GM19395 (cell line): ENCODE data around the gene PCDHA7.
"Not testable (repeated sequence)": the region's sequence is repeated elsewhere in the genome, so short reads cannot be mapped to it uniquely, and the experiment has no call there.

Source experiments
- ATAC-seq: cut with Tn5 transposase; IDR thresholded peaks from one replicate; pipeline ENCODE4 v1.9.1; 2021; ENCODE audit warnings: mild to moderate bottlenecking, moderate library complexity; ENCODE audit not compliant: unreplicated experiment

The PCDHA7 gene

DNA sequence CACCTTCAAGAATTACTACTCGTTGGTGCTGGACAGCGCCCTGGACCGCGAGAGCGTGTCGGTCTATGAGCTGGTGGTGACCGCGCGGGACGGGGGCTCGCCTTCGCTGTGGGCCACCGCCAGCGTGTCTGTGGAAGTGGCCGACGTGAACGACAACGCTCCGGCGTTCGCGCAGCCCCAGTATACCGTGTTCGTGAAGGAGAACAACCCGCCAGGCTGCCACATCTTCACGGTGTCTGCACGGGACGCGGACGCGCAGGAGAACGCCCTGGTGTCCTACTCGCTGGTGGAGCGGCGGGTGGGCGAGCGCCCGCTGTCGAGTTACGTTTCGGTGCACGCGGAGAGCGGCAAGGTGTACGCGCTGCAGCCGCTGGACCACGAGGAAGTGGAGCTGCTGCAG, 11.1 kb upstream of the PCDHA7 start:
- not testable (repeated sequence) for ATAC-seq

DNA sequence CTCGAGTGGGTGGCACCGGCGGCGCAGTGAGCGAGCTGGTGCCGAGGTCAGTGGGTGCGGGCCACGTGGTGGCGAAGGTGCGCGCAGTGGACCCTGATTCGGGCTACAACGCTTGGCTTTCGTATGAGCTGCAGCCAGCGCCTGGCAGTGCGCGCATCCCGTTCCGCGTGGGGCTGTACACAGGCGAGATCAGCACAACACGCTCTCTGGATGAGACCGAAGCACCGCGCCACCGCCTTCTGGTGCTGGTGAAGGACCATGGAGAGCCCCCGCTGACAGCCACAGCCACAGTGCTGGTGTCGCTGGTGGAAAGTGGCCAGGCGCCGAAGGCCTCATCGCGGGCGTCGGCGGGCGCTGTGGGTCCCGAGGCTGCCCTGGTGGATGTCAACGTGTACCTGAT, 10.6 kb upstream of the PCDHA7 start:
- no peak for ATAC-seq

DNA sequence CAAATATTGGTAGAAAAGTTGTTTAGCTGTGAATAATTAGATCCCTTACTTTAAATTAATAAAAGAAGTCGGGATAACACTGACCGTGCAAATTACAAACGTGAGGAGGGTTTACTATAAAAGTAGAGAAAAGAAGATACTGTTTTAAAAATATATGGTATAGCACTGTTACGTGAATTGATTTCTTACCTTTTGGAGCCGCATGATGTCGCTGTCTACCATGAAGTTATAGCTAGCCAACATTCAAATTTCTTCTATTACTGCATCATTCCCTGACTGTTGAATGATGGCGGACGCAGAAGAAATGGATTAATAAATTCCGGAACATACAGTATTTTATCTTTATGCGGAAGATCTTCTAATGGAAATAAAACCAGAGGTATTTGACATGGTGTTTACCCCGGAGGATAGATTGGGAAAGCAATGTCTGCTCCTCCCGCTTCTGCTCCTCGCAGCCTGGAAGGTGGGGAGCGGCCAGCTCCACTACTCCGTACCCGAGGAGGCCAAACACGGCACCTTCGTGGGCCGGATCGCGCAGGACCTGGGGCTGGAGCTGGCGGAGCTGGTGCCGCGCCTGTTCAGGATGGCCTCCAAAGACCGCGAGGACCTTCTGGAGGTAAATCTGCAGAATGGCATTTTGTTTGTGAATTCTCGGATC, 6.2 kb upstream of the PCDHA7 start, which contains the start of gene PCDHA6:
PCDHA6 (plus strand) TSS at position 257 of the 658 bp plus-strand sequence; CDS start at position 389, 132 bp downstream.
- no peak for ATAC-seq

DNA sequence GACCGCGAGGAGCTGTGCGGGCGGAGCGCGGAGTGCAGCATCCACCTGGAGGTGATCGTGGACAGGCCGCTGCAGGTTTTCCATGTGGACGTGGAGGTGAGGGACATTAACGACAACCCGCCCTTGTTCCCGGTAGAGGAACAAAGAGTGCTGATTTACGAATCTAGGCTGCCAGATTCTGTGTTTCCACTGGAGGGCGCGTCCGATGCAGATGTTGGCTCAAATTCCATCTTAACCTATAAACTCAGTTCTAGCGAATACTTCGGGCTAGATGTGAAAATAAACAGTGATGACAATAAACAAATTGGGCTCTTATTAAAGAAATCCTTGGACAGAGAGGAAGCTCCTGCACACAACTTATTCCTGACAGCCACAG, 5.7 kb upstream of the PCDHA7 start:
- ATAC-seq, result no peak

- ATAC-seq, result not testable (repeated sequence)
Observed at GRCh38 chr5:140829511-140830501, 4.3 kb upstream of the PCDHA7 start.

DNA sequence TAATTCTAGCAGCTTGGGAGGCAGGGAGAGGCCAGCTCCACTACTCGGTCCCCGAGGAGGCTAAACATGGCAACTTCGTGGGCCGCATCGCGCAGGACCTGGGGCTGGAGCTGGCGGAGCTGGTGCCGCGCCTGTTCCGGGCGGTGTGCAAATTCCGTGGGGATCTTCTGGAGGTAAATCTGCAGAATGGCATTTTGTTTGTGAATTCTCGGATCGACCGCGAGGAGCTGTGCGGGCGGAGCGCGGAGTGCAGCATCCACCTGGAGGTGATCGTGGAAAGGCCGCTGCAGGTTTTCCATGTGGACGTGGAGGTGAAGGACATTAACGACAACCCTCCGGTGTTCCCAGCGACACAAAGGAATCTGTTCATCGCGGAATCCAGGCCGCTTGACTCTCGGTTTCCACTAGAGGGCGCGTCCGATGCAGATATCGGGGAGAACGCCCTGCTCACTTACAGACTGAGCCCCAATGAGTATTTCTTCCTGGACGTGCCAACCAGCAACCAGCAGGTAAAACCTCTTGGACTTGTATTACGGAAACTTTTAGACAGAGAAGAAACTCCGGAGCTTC, 455 bp downstream of the PCDHA7 start:
- ATAC-seq, result not testable (repeated sequence)

DNA sequence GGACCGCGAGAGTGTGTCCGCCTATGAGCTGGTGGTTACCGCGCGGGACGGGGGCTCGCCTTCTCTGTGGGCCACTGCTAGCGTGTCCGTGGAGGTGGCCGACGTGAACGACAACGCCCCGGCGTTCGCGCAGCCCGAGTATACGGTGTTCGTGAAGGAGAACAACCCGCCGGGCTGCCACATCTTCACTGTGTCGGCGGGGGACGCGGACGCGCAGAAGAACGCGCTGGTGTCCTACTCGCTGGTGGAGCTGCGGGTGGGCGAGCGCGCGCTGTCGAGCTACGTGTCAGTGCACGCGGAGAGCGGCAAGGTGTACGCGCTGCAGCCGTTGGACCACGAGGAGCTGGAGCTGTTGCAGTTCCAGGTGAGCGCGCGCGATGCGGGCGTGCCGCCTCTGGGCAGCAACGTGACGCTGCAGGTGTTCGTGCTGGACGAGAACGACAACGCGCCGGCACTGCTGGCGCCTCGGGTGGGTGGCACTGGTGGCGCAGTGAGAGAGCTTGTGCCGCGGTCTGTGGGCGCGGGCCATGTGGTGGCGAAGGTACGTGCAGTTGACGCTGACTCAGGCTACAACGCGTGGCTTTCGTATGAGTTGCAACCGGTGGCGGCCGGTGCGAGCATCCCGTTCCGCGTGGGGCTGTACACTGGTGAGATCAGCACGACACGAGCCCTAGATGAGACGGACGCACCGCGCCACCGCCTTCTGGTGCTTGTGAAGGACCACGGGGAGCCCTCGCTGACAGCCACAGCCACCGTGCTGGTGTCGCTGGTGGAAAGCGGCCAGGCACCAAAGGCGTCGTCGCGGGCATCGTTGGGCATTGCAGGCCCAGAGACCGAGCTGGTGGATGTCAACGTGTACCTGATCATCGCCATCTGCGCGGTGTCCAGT, 1.8 kb downstream of the PCDHA7 start:
- ATAC-seq, result no peak

GRCh38 chr5:140840978-140841962, 7.2 kb downstream of the PCDHA7 start, which contains the start of gene PCDHA8:
Gene PCDHA8, plus strand, starts transcription at chr5:140841187. Its CDS starts 135 bp downstream, at chr5:140841322.
- no peak for ATAC-seq

DNA sequence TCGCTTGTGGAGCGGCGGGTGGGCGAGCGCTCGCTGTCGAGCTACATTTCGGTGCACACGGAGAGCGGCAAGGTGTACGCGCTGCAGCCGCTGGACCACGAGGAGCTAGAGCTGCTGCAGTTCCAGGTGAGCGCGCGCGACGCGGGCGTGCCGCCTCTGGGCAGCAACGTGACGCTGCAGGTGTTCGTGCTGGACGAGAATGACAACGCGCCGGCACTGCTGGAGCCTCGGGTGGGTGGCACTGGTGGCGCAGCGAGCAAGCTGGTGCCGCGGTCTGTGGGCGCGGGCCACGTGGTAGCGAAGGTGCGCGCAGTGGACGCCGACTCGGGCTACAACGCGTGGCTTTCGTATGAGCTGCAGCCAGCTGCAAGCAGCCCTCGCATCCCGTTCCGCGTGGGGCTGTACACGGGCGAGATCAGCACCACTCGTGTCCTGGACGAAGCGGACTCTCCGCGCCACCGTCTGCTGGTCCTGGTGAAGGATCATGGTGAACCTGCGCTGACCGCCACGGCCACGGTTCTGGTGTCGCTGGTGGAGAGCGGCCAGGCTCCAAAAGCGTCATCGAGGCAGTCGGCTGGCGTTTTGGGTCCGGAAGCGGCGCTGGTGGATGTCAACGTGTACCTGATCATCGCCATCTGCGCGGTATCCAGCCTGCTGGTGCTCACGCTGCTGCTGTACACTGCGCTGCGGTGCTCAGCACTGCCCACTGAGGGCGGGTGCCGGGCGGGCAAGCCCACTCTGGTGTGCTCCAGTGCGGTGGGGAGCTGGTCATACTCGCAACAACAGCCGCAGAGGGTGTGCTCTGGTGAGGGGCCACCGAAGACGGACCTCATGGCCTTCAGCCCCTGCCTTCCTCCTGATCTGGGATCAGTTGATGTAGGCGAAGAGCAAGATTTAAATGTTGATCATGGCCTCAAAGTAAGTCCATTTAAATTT, 9.0 kb downstream of the PCDHA7 start:
- no peak for ATAC-seq

- ATAC-seq, result not testable (repeated sequence)
Observed at GRCh38 chr5:140848139-140849102, 14.4 kb downstream of the PCDHA7 start, which contains the start of gene PCDHA9. Gene PCDHA9, plus strand, starts transcription at chr5:140848382. Its CDS starts 114 bp downstream, at chr5:140848496.

DNA sequence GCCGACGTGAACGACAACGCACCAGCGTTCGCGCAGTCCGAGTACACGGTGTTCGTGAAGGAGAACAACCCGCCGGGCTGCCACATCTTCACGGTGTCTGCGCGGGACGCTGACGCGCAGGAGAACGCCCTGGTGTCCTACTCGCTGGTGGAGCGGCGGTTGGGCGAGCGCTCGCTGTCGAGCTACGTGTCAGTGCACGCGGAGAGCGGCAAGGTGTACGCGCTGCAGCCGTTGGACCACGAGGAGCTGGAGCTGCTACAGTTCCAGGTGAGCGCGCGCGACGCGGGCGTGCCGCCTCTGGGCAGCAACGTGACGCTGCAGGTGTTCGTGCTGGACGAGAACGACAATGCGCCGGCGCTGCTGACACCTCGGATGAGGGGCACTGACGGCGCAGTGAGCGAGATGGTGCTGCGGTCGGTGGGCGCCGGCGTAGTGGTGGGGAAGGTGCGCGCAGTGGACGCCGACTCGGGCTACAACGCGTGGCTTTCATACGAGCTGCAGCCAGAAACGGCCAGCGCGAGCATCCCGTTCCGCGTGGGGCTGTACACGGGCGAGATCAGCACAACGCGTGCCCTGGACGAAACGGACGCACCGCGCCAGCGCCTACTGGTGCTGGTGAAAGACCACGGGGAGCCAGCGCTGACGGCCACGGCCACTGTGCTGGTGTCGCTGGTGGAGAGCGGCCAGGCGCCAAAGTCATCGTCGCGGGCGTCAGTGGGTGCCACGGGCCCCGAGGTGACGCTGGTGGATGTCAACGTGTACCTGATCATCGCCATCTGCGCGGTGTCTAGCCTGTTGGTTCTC, 16.0 kb downstream of the PCDHA7 start:
- ATAC-seq, result not testable (repeated sequence)

DNA sequence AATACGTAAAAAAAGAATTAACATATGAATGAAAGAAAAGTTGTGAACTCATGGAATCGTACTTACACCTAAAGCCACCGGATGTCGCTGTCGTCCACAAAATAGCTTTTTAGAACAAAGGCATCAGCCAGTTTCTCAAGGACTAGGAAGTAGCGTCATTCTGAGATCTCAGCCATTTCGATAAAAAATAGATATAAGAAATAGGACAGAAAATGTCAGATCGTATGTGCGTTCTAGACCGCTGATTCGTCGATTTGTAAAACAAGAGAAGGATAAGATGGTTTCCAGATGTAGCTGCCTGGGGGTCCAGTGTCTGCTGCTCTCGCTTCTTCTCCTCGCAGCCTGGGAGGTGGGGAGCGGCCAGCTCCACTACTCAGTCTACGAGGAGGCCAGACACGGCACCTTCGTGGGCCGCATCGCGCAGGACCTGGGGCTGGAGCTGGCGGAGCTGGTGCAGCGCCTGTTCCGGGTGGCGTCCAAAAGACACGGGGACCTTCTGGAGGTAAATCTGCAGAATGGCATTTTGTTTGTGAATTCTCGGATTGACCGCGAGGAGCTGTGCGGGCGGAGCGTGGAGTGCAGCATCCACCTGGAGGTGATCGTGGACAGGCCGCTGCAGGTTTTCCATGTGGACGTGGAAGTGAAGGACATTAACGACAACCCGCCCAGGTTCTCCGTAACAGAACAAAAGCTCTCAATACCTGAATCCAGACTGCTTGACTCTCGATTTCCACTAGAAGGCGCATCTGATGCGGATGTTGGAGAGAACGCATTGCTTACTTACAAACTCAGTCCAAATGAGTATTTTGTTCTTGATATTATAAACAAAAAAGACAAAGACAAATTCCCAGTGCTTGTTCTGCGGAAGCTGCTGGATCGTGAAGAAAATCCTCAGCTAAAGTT, 22.0 kb downstream of the PCDHA7 start, which contains the start of gene PCDHA10:
PCDHA10 (plus strand) TSS at position 126 of the 903 bp plus-strand sequence; CDS start at position 278, 152 bp downstream.
- no peak for ATAC-seq

DNA sequence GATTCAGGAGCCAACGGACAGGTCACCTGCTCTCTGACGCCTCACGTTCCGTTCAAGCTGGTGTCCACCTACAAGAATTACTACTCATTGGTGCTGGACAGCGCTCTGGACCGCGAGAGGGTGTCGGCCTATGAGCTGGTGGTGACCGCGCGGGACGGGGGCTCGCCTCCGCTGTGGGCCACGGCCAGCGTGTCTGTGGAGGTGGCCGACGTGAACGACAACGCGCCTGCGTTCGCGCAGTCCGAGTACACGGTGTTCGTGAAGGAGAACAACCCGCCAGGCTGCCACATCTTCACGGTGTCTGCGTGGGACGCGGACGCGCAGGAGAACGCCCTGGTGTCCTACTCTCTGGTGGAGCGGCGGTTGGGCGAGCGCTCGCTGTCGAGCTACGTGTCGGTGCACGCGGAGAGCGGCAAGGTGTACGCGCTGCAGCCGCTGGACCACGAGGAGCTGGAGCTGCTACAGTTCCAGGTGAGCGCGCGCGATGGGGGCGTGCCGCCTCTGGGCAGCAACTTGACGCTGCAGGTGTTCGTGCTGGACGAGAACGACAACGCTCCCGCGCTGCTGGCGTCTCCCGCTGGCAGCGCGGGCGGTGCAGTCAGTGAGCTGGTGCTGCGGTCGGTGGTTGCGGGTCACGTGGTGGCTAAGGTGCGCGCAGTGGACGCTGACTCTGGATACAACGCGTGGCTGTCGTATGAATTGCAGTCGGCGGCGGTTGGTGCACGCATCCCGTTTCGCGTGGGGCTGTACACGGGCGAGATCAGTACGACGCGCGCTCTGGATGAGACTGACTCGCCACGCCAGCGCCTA, 23.3 kb downstream of the PCDHA7 start:
- ATAC-seq, result no peak

- no peak for ATAC-seq
Observed at GRCh38 chr5:140857987-140858240, 23.8 kb downstream of the PCDHA7 start.
